Left colon (tissue), 2 donors: ENCODE results near the gene C16orf95. TPM values are rescaled to one million over a fixed set of nuclear protein-coding genes. Genes with fewer than 3 reads are reported as not detected.
"Not testable (repeated sequence)": the region's sequence is repeated elsewhere in the genome, so short reads cannot be mapped to it uniquely, and the experiment has no call there.

Experiments
- ATAC-seq: fragments of 200-7000 bp; cut with Tn5 transposase; one replicate; pipeline ENCODE4 v1.9.1; 2020; ENCODE audit warnings: mild to moderate bottlenecking, moderate library complexity
- DNase-seq, 2 donors: peaks; one replicate each; pipeline ENCODE4 v3.0.0-alpha.2; 2020
- intact Hi-C, 2 donors: fragments of 100-400 bp; cut with DNase I in 1 of 2; cut with micrococcal nuclease in 1 of 2; formaldehyde crosslinking; loops; one replicate each; pipeline versions ENCODE4 v1.11.2 to v1.14.0; 2022; cut with DNase I, micrococcal nuclease
- total RNA-seq, 2 donors: library from RNA; stranded (reverse); fragmentation: NEBNext Ultra II Directional; extraction: Animal tissue kit (Norgen Biotek cat#: 25700); gene quantifications; one replicate each; pipeline ENCODE4 v1.2.1, GENCODE V29; 2021
- donor health status: DM: no; HTN: no; CAD: no.
- donor health status: DM: yes; HTN: yes; CAD: no.

C16orf95 gene
- total RNA-seq, 2 donors from 2014 or later = 4.4 to 6.3 TPM

GRCh38 chr16:87273471-87274030 is 43.6 kb downstream of the C16orf95 start:
- ATAC-seq (no peak), DNase-seq (no peak)
- intact Hi-C loops = loop anchor here (10.0 kb wide), 2 partner anchors 59 to 699 kb away; partner anchors contain the start of gene FOXL1 (in 1 of the 2)

DNA sequence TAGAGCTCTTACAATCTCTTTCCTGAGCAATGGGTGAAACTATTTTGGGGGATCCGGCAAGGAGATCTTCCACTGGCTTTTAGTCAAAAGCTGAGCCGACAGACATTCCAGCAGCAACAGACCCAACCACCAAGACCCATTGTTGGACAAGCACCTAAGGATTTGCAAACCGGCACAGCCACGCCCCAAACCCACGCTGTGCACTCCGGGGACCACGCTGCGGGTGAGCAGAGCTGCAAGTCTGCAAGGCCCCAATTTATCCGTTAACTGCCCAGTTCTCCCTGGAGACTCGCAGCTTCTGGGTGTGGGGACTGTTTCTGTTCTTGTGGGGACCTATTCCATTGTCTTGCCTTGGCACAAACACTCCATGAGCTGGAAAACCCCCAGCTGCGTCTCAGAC is 45.9 kb downstream of the C16orf95 start:
- ATAC-seq (no peak), DNase-seq (no peak)
- intact Hi-C loops = loop anchor here (10.0 kb wide), 2 partner anchors 56 to 696 kb away; partner anchors contain the start of gene FOXL1 (in 1 of the 2)

DNA sequence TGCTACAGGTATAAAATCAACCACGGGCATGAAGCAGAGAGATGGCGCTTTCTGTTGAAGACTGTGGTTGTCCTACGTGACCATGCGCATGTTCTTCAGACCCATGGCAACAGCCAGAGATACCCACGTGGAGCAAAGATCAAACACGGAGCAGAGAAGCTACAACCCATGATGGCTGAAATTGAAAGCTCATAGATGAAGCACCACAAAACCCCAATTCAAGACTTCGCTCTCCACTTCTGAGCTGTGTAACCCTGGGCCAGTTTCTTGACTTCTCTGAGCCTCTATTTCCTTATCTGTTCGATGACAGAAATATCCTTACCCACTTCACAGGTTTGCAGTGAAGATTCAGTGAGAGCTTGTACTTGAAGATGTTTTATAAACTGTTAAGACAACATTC is 49.6 kb downstream of the C16orf95 start:
- no peak for ATAC-seq

GRCh38 chr16:87266846-87267245 is 50.3 kb downstream of the C16orf95 start:
- ATAC-seq = no peak
- intact Hi-C loops = no loop called here
- no peak for DNase-seq

More for the DNA sequence above, 49.6 kb downstream of the C16orf95 start:
- intact Hi-C loops = no loop called here
- no peak for DNase-seq

DNA sequence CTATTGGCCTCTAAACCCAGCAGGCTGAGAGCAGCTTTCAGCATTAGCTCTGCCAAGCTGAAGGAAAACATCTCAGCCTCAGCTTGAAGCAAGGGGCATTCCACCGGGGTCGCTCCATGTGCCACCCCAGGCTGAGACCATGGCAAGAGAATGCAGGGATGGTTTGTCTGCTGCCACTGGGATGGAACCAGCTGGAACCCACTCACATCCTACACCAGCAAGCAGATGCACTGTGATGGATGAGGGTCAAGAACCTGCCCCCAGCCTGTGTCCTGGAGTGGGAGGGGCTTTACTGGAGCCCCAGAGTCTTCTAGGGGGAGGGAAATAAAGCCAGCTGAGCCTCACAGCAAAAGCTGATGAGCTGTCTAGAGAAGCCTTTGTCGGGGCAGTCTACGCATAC is 51.9 kb downstream of the C16orf95 start:
- intact Hi-C loops = no loop called here
- ATAC-seq = no peak
- no peak for DNase-seq

- intact Hi-C loops = no loop called here
- no peak for DNase-seq
- no peak for ATAC-seq
Observed at GRCh38 chr16:87264634-87265033, 52.6 kb downstream of the C16orf95 start.

DNA sequence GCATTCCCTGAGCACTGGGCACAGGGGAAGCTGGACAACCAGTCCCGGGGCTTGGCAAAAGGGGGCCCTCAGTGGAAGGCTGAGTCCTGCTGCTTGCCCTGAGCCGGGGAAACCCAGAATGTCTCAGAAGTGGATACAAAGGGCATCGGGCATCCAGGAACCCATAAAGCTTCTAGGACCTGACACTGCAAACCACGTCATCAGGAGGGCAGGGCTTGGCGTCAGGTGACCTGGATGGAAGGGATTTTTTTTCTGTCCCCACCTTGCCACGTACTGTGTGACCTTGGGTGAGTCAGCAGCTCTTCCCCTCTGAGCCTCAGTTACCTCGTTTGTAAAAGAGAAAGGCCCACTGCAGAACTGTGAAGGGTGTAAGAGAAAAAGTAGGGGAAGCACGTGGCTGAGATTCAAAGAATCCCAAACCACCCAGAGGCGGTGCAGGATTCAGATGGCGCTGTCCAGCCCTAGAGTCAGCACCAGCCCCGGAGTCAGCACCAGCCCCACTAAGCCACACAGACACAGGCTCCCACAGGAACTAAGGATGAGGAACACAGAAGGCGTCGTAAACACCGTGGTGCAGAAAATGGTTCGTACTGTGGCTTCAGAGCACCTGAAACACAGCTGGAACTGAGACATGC is 53.7 kb downstream of the C16orf95 start:
- DNase-seq = peak; percentile 28 to 39
- peak; percentile 95 for ATAC-seq

DNA sequence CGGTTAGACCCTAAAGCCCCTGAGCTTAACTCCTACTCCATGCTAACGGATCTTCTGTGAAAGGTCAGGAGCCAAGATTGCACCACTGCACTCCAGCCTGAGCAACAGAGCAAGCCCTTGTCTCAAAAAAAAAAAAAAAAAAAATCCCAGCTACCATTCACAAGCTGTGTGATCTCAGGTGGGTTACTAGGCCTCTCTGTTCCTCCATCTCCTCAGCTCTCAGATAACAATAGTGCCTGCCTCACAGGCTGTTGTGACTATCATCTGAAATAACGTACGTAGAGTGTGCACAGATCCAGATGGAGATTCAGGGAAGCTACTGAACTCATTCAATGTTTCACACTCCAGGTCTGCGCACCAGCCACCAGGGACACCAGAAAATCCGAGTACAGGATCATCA is 57.8 kb downstream of the C16orf95 start:
- intact Hi-C loops = no loop called here
- DNase-seq (no peak), ATAC-seq (no peak)

More for the DNA sequence above, 53.7 kb downstream of the C16orf95 start:
- intact Hi-C loops = no loop called here

DNA sequence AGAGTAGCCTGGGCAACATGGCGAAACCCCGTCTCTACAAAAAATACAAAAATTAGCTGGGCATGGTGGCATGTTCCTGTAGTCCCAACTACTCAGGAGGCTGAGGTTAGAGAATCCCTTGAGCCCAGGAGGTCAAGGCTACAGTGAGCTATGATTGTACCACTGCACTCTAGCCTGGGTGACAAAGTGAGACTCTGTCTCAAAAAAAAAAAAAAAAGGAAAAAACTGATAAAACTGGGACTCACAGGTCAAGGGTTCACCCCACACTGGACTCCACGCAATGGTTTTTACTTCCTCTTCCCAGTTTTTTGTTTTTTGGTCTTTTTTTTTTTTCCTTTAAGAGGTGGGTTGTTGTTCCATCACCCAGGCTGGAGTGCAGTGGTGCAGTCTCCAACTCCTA is 58.5 kb downstream of the C16orf95 start:
- intact Hi-C loops, DNase-seq, ATAC-seq: not testable (repeated sequence)

GRCh38 chr16:87255866-87256265 is 61.3 kb downstream of the C16orf95 start:
- no peak for ATAC-seq
- DNase-seq = no peak
- intact Hi-C loops = no loop called here

DNA sequence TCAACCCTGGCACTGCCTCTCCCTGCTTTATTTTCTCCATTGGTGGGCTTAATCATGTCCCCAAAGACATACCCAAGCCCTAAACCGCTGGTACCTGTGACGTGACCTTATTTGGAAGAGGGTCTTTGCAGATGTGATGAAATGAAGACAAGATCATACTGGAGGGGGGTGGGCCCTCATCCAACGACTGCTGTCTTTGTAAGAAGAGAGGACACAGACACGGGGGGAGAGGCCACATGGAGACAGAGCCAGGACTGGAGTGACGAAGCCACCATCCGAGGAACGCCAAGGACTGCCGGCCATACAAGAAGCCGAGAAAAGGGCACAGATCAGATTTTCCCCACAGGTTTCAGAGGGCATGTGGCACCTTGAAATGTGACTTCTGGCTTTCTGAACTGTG is 62.5 kb downstream of the C16orf95 start:
- ATAC-seq (no peak), DNase-seq (no peak)
- intact Hi-C loops = no loop called here

GRCh38 chr16:87254296-87254695 is 62.9 kb downstream of the C16orf95 start:
- intact Hi-C loops = no loop called here
- DNase-seq (no peak), ATAC-seq (no peak)

- intact Hi-C loops = no loop called here
- ATAC-seq (no peak), DNase-seq (no peak)
Observed at GRCh38 chr16:87253536-87253935, 63.7 kb downstream of the C16orf95 start.

Other genes with a start within 250 kb of the C16orf95 start
- gene FBXO31, start 66.4 kb upstream of the C16orf95 start, total RNA-seq = 10 to 100 TPM; 57.5 to 79.8 TPM
- 10 to 100 TPM; 64.5 to 88.0 TPM for gene MAP1LC3B, start 74.9 kb upstream of the C16orf95 start, total RNA-seq
- 10 to 100 TPM; 30.3 to 30.7 TPM for gene ZCCHC14, start 175.6 kb upstream of the C16orf95 start, total RNA-seq